Retinal pigment epithelial cell (primary cell): Measurements from ENCODE around the gene CCDC12.

Experiments used
- DNase-seq: peaks from one replicate; pipeline ENCODE4 v3.0.0-alpha.2; 2010; ENCODE audit warnings: low read depth
- H3K4me3 ChIP-seq: 2 replicates; pipeline ENCODE4 v1.5.1; 2011; ENCODE audit warnings: mild to moderate bottlenecking, low read length, control low read depth, moderate library complexity
- CTCF ChIP-seq: conservative IDR thresholded peaks from 2 replicates; pipeline ENCODE4 v1.5.1; 2011; ENCODE audit warnings: low read depth, low read length, control low read depth, inconsistent platforms

CCDC12 gene

GRCh38 chr3:47002171-47003055 lies 25.9 kb upstream of the CCDC12 start:
- TF ChIP-seq CTCF, result peak; percentile 12
- no peak for DNase-seq
- no peak overlapping the region for H3K4me3 ChIP-seq

- no peak for DNase-seq
- no peak overlapping the region for H3K4me3 ChIP-seq
- no peak for TF ChIP-seq CTCF
These were observed 25.2 kb upstream of the CCDC12 start for GRCh38 chr3:47001731-47002170.

- no peak overlapping the region for H3K4me3 ChIP-seq
- DNase-seq, result no peak
- TF ChIP-seq CTCF, result no peak
These were observed 24.6 kb upstream of the CCDC12 start for GRCh38 chr3:47000922-47001730.

GRCh38 chr3:47000198-47000815 lies 23.8 kb upstream of the CCDC12 start:
- DNase-seq, result no peak
- no peak overlapping the region for H3K4me3 ChIP-seq
- TF ChIP-seq CTCF, result no peak

GRCh38 chr3:46999516-47000197 lies 23.1 kb upstream of the CCDC12 start:
- DNase-seq, result no peak
- no peak overlapping the region for H3K4me3 ChIP-seq
- no peak for TF ChIP-seq CTCF

- TF ChIP-seq CTCF, result no peak
- no peak for DNase-seq
- no peak overlapping the region for H3K4me3 ChIP-seq
These were observed 22.4 kb upstream of the CCDC12 start for GRCh38 chr3:46998852-46999515.
